ENCODE measurements around the gene TMEM181.
"Not testable (repeated sequence)": the region's sequence is repeated elsewhere in the genome, so short reads cannot be mapped to it uniquely, and the experiment has no call there.

Gene TMEM181

GRCh38 chr6:158520975-158521374 lies 38.9 kb upstream of the TMEM181 start:
- H3K79me2 ChIP-seq (ENCODE audit: control insufficient read depth, insufficient read depth, low read length, unreplicated experiment); H3K36me3 ChIP-seq (ENCODE audit: insufficient read depth, low read length); H3K4me3 ChIP-seq (ENCODE audit: low read depth, low read length); H3K4me1 ChIP-seq (ENCODE audit: control insufficient read depth, insufficient read depth, low read length, unreplicated experiment); H2AFZ ChIP-seq (ENCODE audit: low read length, unreplicated experiment); H3K27ac ChIP-seq (ENCODE audit: low read depth, low read length): not testable (repeated sequence)
- peaks cover 25% of the 10 kb centered on the region for H3K27me3 ChIP-seq (ENCODE audit: insufficient read depth, low read length)

GRCh38 chr6:158521759-158522158 lies 38.1 kb upstream of the TMEM181 start:
- peaks cover 7% of the 10 kb centered on the region for H3K4me1 ChIP-seq (ENCODE audit: control insufficient read depth, insufficient read depth, low read length, unreplicated experiment)
- no peak overlapping the region for H3K27ac ChIP-seq (ENCODE audit: low read depth, low read length)
- no peak overlapping the region for H3K4me3 ChIP-seq (ENCODE audit: low read depth, low read length)
- H3K79me2 ChIP-seq (ENCODE audit: control insufficient read depth, insufficient read depth, low read length, unreplicated experiment), result no peaks in the 10 kb centered on the region
- peaks cover 33% of the 10 kb centered on the region for H3K27me3 ChIP-seq (ENCODE audit: insufficient read depth, low read length)
- H3K36me3 ChIP-seq (ENCODE audit: insufficient read depth, low read length), result no peaks in the 10 kb centered on the region
- no peak overlapping the region for H2AFZ ChIP-seq (ENCODE audit: low read length, unreplicated experiment)

GRCh38 chr6:158522616-158523015 lies 37.3 kb upstream of the TMEM181 start:
- H3K27me3 ChIP-seq (ENCODE audit: insufficient read depth, low read length), result peaks cover 36% of the 10 kb centered on the region
- no peak overlapping the region for H3K4me3 ChIP-seq (ENCODE audit: low read depth, low read length)
- H3K4me1 ChIP-seq (ENCODE audit: control insufficient read depth, insufficient read depth, low read length, unreplicated experiment), result peaks cover 4% of the 10 kb centered on the region
- no peaks in the 10 kb centered on the region for H3K79me2 ChIP-seq (ENCODE audit: control insufficient read depth, insufficient read depth, low read length, unreplicated experiment)
- H3K27ac ChIP-seq (ENCODE audit: low read depth, low read length), result no peak overlapping the region
- H2AFZ ChIP-seq (ENCODE audit: low read length, unreplicated experiment), result no peak overlapping the region
- no peaks in the 10 kb centered on the region for H3K36me3 ChIP-seq (ENCODE audit: insufficient read depth, low read length)

- H3K4me3 ChIP-seq (ENCODE audit: low read depth, low read length), result no peak overlapping the region
- H3K79me2 ChIP-seq (ENCODE audit: control insufficient read depth, insufficient read depth, low read length, unreplicated experiment), result no peaks in the 10 kb centered on the region
- H3K36me3 ChIP-seq (ENCODE audit: insufficient read depth, low read length), result no peaks in the 10 kb centered on the region
- H3K27me3 ChIP-seq (ENCODE audit: insufficient read depth, low read length), result peaks cover 37% of the 10 kb centered on the region
- H2AFZ ChIP-seq (ENCODE audit: low read length, unreplicated experiment), result no peak overlapping the region
- H3K27ac ChIP-seq (ENCODE audit: low read depth, low read length), result no peak overlapping the region
- H3K4me1 ChIP-seq (ENCODE audit: control insufficient read depth, insufficient read depth, low read length, unreplicated experiment), result no peaks in the 10 kb centered on the region
These were observed 35.6 kb upstream of the TMEM181 start for GRCh38 chr6:158524311-158524710.

GRCh38 chr6:158527858-158528257 lies 32.0 kb upstream of the TMEM181 start:
- not testable (repeated sequence) for H3K79me2 ChIP-seq (ENCODE audit: control insufficient read depth, insufficient read depth, low read length, unreplicated experiment); H2AFZ ChIP-seq (ENCODE audit: low read length, unreplicated experiment); H3K4me1 ChIP-seq (ENCODE audit: control insufficient read depth, insufficient read depth, low read length, unreplicated experiment); H3K27ac ChIP-seq (ENCODE audit: low read depth, low read length); H3K4me3 ChIP-seq (ENCODE audit: low read depth, low read length); H3K36me3 ChIP-seq (ENCODE audit: insufficient read depth, low read length)
- H3K27me3 ChIP-seq (ENCODE audit: insufficient read depth, low read length), result peaks cover 44% of the 10 kb centered on the region

GRCh38 chr6:158528826-158529225 lies 31.1 kb upstream of the TMEM181 start:
- H2AFZ ChIP-seq (ENCODE audit: low read length, unreplicated experiment), result no peak overlapping the region
- no peak overlapping the region for H3K4me3 ChIP-seq (ENCODE audit: low read depth, low read length)
- no peaks in the 10 kb centered on the region for H3K36me3 ChIP-seq (ENCODE audit: insufficient read depth, low read length)
- no peaks in the 10 kb centered on the region for H3K79me2 ChIP-seq (ENCODE audit: control insufficient read depth, insufficient read depth, low read length, unreplicated experiment)
- no peak overlapping the region for H3K27ac ChIP-seq (ENCODE audit: low read depth, low read length)
- H3K27me3 ChIP-seq (ENCODE audit: insufficient read depth, low read length), result peaks cover 43% of the 10 kb centered on the region
- H3K4me1 ChIP-seq (ENCODE audit: control insufficient read depth, insufficient read depth, low read length, unreplicated experiment), result no peaks in the 10 kb centered on the region

GRCh38 chr6:158529629-158530028 lies 30.3 kb upstream of the TMEM181 start:
- Histone ChIP-seq H3K4me1 (ENCODE audit: control insufficient read depth, insufficient read depth, low read length, unreplicated experiment) (no peaks in the 10 kb centered on the region), H2AFZ (ENCODE audit: low read length, unreplicated experiment) (no peak overlapping the region), H3K27ac (ENCODE audit: low read depth, low read length) (no peak overlapping the region), H3K4me3 (ENCODE audit: low read depth, low read length) (no peak overlapping the region), H3K27me3 (ENCODE audit: insufficient read depth, low read length) (peaks cover 35% of the 10 kb centered on the region), H3K36me3 (ENCODE audit: insufficient read depth, low read length) (no peaks in the 10 kb centered on the region), H3K79me2 (ENCODE audit: control insufficient read depth, insufficient read depth, low read length, unreplicated experiment) (no peaks in the 10 kb centered on the region)

GRCh38 chr6:158531566-158531965 lies 28.3 kb upstream of the TMEM181 start:
- no peaks in the 10 kb centered on the region for H3K79me2 ChIP-seq (ENCODE audit: control insufficient read depth, insufficient read depth, low read length, unreplicated experiment)
- H3K27ac ChIP-seq (ENCODE audit: low read depth, low read length), result no peak overlapping the region
- no peaks in the 10 kb centered on the region for H3K36me3 ChIP-seq (ENCODE audit: insufficient read depth, low read length)
- peaks cover 28% of the 10 kb centered on the region for H3K27me3 ChIP-seq (ENCODE audit: insufficient read depth, low read length)
- no peaks in the 10 kb centered on the region for H3K4me1 ChIP-seq (ENCODE audit: control insufficient read depth, insufficient read depth, low read length, unreplicated experiment)
- H3K4me3 ChIP-seq (ENCODE audit: low read depth, low read length), result no peak overlapping the region
- H2AFZ ChIP-seq (ENCODE audit: low read length, unreplicated experiment), result no peak overlapping the region

- Histone ChIP-seq H3K4me1 (ENCODE audit: control insufficient read depth, insufficient read depth, low read length, unreplicated experiment) (no peaks in the 10 kb centered on the region), H3K79me2 (ENCODE audit: control insufficient read depth, insufficient read depth, low read length, unreplicated experiment) (no peaks in the 10 kb centered on the region), H3K4me3 (ENCODE audit: low read depth, low read length) (no peak overlapping the region), H3K27me3 (ENCODE audit: insufficient read depth, low read length) (peaks cover 26% of the 10 kb centered on the region), H3K27ac (ENCODE audit: low read depth, low read length) (no peak overlapping the region), H2AFZ (ENCODE audit: low read length, unreplicated experiment) (no peak overlapping the region), H3K36me3 (ENCODE audit: insufficient read depth, low read length) (no peaks in the 10 kb centered on the region)
These were observed 27.9 kb upstream of the TMEM181 start for GRCh38 chr6:158531970-158532369.

GRCh38 chr6:158536084-158536890 lies 23.6 kb upstream of the TMEM181 start:
- no peaks in the 10 kb centered on the region for H3K79me2 ChIP-seq (ENCODE audit: control insufficient read depth, insufficient read depth, low read length, unreplicated experiment)
- peak overlapping the region; percentile 83 for H3K4me3 ChIP-seq (ENCODE audit: low read depth, low read length)
- no peaks in the 10 kb centered on the region for H3K4me1 ChIP-seq (ENCODE audit: control insufficient read depth, insufficient read depth, low read length, unreplicated experiment)
- H2AFZ ChIP-seq (ENCODE audit: low read length, unreplicated experiment), result peak overlapping the region; percentile 73
- H3K36me3 ChIP-seq (ENCODE audit: insufficient read depth, low read length), result no peaks in the 10 kb centered on the region
- H3K27ac ChIP-seq (ENCODE audit: low read depth, low read length), result no peak overlapping the region
- peaks cover 35% of the 10 kb centered on the region for H3K27me3 ChIP-seq (ENCODE audit: insufficient read depth, low read length)

All from ACC112 (cell line).